SU-DHL-6 (cell line): ENCODE measurements around the gene P2RY8.

Source experiments
- EZH2phosphoT487 ChIP-seq: fragments of 200-600 bp; sonication (generic), shearing (Covaris generic); conservative IDR thresholded peaks from 2 replicates; pipeline ENCODE4 v1.6.1; 2018; ENCODE audit warnings: mild to moderate bottlenecking, antibody characterized with exemption, low read length, moderate library complexity, mixed read lengths
- TF ChIP-seq, protein P1 (sequence below): fragments of 200-600 bp; sonication (generic); IDR thresholded peaks from one replicate; pipeline ENCODE4 v1.5.1; 2017; ENCODE audit warnings: antibody characterized with exemption, mild to moderate bottlenecking, low read length, moderate library complexity; ENCODE audit not compliant: insufficient read depth, poor library complexity, severe bottlenecking

DNA sequence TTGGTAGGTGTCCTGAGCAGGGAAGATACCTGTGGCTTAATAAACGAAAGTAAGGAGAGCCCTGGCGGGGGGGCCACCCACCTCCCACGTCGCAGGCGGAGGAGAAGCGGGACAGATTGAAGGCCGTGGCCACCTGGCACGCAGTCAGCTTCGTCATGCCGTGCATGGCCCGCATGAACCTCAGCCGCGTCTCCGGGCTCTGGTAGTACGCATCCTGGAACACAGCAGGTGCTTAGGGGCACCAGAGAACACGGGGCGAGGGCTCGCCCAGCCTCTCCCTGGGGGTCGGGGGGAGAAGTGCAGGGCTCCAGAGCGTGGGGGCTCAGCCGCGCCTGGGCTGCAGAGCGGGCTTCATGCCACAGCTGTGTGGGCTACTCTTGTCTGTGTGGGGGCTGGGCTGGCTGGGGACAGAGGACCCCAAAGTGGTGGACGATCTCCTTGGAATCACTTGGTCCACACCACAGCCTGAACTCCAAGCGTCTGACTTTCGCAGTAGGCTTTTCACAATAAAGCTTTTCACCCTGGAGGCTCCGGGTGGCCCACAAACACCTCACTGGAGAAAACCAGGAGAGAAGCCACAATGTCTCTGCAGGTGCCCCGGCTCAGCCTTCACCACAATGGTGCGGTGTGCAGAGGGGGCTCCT, 118.0 kb downstream of the P2RY8 start:
- TF ChIP-seq, protein P1, sequence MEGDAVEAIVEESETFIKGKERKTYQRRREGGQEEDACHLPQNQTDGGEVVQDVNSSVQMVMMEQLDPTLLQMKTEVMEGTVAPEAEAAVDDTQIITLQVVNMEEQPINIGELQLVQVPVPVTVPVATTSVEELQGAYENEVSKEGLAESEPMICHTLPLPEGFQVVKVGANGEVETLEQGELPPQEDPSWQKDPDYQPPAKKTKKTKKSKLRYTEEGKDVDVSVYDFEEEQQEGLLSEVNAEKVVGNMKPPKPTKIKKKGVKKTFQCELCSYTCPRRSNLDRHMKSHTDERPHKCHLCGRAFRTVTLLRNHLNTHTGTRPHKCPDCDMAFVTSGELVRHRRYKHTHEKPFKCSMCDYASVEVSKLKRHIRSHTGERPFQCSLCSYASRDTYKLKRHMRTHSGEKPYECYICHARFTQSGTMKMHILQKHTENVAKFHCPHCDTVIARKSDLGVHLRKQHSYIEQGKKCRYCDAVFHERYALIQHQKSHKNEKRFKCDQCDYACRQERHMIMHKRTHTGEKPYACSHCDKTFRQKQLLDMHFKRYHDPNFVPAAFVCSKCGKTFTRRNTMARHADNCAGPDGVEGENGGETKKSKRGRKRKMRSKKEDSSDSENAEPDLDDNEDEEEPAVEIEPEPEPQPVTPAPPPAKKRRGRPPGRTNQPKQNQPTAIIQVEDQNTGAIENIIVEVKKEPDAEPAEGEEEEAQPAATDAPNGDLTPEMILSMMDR, result no peak
- no peak for TF ChIP-seq EZH2phosphoT487
